Choroid plexus epithelial cell (primary cell): ENCODE results near the gene TSC1.

Experiments used
- DNase-seq: peaks from one replicate; pipeline ENCODE4 v3.0.0-alpha.2; 2010; ENCODE audit warnings: low read depth
- H3K4me3 ChIP-seq: 2 replicates; pipeline ENCODE4 v1.5.1; 2011; ENCODE audit warnings: low read depth, mild to moderate bottlenecking, control low read depth, low read length, moderate library complexity
- TF ChIP-seq, protein P1 (sequence below): conservative IDR thresholded peaks from 2 replicates; pipeline ENCODE4 v1.5.1; 2011; ENCODE audit warnings: low read depth, mild to moderate bottlenecking, control low read depth, inconsistent platforms, low read length, moderate library complexity

Gene TSC1

DNA sequence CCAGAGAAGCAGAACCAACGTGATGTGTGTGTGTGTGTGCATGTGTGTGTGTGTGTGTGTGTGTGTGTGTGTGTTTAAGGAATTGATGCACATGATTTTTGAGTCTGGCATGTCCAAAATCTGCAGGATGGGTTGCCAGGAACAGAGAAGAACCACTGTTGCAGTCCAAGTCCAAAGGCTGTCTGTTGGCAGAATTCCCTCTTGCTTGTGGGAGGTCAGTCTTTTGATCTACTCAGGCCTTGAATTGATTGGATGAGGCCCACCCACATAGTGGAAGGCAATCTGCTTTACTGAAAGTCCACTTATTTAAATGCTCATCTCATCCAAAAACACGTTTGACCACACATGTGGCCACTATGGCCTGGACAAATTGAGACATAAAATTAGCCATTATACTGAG lies 11.4 kb upstream of the TSC1 start:
- H3K4me3 ChIP-seq = no peak overlapping the region
- no peak for DNase-seq
- TF ChIP-seq, protein P1, sequence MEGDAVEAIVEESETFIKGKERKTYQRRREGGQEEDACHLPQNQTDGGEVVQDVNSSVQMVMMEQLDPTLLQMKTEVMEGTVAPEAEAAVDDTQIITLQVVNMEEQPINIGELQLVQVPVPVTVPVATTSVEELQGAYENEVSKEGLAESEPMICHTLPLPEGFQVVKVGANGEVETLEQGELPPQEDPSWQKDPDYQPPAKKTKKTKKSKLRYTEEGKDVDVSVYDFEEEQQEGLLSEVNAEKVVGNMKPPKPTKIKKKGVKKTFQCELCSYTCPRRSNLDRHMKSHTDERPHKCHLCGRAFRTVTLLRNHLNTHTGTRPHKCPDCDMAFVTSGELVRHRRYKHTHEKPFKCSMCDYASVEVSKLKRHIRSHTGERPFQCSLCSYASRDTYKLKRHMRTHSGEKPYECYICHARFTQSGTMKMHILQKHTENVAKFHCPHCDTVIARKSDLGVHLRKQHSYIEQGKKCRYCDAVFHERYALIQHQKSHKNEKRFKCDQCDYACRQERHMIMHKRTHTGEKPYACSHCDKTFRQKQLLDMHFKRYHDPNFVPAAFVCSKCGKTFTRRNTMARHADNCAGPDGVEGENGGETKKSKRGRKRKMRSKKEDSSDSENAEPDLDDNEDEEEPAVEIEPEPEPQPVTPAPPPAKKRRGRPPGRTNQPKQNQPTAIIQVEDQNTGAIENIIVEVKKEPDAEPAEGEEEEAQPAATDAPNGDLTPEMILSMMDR = no peak

DNA sequence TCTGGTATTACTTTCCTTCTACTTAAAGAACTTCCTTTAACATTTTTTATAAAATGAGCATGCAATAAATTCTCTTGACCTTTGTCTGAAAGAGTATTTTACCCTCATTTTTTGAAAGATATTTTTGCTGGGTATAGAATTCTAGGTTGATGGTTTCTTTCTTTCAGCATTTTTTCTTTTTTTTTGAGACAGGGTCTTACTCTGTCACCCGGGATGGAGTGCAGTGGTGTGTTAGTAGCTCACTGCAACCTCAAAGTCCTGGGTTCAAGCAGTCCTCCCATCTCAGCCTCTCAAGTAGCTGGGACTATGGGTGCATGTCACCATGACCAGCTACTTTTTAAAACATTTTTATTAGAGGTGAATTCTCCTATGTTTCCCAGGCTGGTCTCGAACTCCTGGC lies 10.7 kb upstream of the TSC1 start:
- H3K4me3 ChIP-seq = no peak overlapping the region
- TF ChIP-seq, protein P1 = no peak
- no peak for DNase-seq

DNA sequence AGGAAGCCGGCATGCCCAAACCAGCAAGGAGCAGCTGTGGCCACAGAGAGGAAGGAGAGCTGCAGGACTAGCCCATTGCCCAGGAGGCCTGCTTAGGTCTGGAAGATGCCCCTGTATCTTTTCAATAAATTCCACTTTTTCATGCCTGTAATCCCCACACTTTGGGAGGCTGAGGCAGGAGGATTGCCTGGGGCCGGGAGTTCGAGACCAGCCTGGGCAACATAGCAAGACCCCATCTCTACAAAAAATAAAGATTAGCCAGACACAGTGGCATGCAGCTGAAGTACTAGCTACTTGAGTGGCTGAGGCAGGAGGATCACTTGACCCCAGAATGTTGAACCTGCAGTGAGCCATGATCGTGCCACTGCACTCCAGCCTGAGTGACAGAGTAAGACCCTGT lies 5.3 kb upstream of the TSC1 start:
- no peak overlapping the region for H3K4me3 ChIP-seq
- DNase-seq = no peak
- TF ChIP-seq, protein P1 = no peak

DNA sequence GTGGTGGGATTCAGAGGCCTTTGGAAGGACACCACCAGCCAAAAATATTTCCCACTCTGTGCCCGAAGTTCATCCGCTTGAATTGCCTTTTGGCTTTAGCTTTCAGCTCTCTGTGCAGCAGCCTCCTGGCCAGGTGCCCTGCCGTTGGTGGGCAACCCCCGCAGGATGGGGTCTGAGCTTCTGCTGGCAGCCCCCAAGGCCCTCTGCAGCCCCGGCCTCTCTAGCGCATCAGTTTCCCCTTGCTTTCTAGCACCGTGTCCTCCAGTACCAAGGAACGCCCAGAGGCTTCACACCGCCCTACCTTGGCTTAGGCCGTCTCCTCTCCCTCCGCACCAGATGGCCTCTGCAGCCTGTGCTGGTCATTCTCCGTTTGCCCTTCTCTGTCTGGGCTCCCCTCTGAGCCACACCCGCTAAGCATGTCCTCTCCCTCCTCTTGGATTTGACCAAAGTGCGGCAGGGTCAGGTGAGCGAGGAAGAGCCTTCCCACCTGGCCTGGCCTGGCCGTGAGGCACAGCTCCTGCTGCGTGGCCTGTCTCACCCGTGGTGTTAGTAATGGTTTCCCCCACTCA lies 4.2 kb upstream of the TSC1 start:
- no peak overlapping the region for H3K4me3 ChIP-seq
- DNase-seq = no peak
- TF ChIP-seq, protein P1 = no peak

DNA sequence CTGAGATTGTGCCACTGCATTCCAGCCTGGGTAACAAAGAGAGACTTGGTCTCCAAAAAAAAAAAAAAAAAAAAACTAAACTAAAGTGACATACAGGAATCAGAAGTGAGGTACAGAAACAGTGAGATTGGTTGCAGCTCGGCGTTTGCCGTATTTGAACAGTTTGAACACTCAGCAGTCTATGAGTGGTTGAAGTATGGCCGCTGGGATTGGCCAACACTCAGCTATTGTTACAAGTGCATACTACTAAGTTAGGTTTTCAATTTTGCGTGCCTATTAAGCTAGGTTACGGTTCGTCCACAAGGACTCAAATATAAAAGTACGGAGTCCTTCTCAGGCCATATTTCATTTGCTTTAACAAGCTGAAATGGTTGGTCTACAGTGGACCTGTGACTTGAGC lies 3.3 kb upstream of the TSC1 start:
- H3K4me3 ChIP-seq = no peak overlapping the region
- TF ChIP-seq, protein P1 = no peak
- DNase-seq = no peak

DNA sequence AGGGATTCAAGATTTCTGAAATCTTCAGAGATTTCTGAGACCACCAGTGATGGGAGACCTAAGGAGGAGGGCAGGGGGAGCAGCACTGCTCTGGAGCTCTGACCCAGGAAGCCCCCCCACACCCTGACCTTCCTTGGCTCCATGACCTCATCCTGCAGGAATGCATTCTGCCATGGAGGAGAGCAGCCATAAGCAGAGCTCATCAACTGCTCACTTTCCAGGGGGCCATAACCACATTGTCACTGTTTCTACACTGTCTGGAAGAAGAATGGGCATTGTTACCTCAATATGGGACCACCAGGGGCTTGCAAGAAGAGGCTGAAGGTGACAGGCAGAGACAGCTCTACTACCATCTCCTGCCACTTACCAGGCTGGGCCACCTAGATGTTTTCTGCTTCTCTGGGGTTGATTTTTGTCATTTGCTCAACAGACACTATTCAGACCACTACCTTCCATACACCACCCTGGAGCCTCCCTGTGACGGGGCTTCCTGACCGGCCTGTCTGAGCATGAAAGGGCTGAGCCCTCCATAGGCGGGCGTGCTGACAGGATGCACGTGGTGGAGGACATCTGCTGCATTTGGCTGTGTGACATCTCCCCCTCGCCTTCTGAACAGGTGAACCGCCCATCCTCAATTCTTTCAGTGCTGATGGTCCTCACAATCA lies 2.3 kb upstream of the TSC1 start:
- no peak overlapping the region for H3K4me3 ChIP-seq
- peak; percentile 49 for DNase-seq
- TF ChIP-seq, protein P1 = no peak

DNA sequence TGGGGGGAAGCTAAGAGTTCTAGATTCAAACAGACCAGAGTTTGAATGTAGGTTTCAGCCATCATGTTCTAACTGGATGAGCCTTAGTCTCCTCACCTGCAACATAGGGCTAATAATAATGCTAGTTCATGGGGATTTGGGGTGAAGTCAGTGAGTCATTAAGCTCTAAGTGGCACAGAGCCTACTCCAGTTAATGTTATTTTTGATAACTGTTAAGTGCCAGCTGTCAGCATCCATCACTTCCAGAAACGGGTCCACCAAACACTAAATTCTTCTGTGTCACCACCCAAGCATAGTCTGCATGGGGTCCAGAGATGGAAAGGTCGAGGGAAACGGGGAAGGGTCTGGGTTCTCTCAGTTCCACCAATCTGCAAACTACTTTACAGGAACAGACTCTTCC lies 1.8 kb upstream of the TSC1 start:
- DNase-seq = no peak
- H3K4me3 ChIP-seq = no peak overlapping the region
- TF ChIP-seq, protein P1 = no peak
